NCI-H2081 treated with DMSO at 0.1 percent for 48 hours (cell line): ENCODE measurements around the gene BBC3.

ENCODE experiments used
- DNase-seq: peaks from one replicate; lab custom pipeline; 2025; lab: John Stamatoyannopoulos, UW

Gene BBC3

DNA sequence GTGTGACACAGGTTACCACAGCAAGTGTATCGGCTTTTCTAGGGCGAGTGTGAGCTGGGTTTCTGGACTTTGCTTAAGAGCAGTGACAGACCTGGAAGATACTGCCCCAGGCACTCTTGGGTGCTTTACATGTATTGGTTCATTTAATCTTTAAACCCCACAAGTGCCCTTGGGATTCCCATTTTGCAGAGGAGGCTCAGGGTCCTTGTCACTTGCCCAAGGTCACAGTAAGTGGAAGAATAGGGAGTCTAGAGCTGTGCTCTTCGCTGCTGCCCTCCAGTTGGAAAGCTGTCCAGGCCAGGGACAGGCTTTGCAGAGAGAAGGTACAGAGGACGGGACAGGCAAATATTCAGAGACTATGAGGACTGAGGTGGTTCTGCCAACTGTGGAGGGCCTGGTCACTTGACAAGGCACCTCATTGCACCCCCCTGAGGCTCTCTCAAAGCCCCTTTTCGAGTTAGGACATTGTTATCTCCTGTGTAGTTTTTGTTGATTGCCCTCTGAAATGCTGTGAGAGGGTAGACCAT is 42.4 kb downstream of the BBC3 start:
- DNase-seq, result no peak

DNA sequence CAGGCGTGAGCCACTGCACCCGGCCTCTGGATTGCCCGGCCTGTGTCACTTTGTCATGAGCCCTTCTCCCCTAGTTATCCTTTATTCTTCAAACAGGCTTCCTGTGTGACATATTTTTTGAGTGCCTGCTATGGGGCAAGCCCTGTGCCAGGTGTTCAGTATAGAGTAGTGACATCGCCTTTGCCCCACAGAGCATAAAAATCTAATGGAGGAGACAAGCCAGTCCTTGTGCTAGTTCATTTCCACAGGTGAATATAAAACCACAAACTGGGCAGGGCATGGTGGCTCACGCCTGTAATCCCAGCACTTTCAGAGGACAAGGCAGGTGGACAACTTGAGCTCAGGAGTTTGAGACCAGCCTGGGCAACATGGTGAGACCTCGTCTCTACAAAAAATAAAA is 43.2 kb downstream of the BBC3 start:
- no peak for DNase-seq

DNA sequence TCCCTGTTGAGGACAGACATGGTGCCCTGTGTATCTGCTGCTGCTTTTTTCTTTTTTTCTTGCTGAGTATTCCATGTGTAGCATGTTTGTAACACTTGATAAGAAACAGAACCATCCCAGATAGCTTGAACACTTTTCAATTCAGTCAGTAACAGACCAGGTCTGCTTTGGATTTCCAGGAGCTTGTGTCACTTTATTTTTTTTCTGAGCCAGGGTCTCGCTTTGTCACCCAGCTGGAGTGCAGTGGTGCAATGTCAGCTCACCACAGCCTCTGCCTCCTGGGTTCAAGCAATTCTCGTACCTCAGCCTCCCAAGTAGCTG is 43.7 kb downstream of the BBC3 start:
- no peak for DNase-seq

DNA sequence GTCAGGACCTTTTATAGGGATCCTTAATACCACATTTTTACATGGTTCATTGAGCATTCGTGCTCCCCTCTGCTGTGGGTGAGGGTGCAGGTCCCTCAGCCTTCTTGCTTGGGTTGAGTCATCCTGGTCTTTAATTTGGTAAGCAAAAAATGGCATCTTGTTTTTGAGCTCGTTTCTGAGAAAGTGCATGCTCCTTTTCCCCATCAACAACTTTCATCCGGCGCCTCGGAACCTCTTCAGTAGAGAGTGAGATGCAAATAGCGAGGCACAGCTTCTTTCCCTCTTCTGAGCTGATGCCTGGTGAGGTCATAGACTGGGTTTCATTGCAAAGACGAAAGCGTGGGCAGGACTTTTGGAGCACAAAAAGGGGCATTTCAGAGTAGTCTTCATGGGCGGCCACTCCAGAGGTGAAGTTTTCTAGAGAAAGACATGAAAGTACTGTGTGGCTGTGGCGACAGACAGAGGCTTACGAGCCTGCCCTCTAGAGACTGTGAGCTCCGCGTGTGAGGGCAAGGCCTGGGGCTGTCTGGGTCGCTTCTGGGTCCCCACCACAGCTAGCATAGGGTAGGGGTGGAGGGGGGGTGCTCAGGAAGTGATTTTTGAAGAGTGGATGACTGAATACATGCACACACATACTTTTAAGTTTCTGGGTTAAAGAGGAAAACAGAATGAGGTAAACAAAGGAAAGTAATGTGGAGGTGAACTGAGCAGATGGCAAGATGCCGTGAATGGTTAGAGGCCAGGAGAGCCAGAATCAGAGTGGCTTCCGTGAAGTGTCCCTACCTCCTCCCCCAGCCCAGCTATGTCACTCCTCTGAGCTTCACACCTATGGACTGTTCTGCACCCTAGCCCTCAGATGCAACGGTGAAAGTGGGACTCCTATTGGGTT is 44.3 kb downstream of the BBC3 start:
- no peak for DNase-seq

DNA sequence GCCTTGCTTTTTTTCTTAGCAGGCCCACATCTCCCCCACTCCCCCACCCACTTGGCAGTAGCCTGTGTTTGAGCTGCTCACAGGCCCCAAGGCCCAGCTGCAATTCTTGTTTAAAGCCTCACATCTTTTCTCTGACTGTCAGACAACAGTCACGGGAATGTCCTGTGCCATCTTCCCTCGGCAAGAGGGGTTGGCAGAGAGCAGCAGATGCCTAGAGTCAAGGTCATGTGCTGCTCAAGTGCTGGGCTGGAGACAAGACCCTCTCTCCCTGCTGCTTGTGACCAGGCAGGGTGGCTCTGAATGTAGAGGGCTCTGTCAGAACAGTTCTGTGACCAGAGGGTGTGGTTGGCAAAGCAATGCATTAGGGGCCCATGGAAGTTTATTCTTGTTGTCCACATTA is 47.4 kb downstream of the BBC3 start:
- no peak for DNase-seq

DNA sequence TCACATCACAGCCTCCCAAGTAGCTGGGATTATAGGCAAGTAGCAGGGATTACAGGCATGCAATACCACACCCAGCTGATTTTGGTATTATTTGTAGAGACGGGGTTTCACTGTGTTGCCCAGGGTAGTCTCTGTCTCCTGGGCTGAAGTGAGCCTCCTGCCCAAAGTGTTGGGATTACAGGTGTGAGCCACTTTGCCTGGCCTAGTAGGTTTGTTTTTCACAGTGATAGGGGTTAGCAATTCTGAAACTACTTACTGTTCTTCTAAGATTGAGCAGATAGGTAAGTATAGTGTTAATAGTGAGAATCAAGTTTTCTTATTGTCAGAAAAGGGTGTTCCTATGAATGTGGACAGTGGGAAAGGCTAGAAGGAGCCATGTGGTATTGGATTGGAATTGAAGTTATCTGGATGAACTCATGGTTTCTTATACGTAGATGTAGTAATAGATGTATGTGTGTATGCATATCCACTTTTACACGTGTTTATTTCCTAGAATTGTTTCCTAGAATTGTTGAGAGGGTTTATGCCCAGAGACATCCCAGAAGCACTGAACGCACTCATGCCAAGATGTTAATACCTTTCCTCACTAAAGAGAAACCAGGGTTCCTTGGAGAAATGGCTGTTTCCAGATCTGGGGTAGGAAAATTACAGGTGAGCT is 51.2 kb downstream of the BBC3 start:
- DNase-seq, result no peak

DNA sequence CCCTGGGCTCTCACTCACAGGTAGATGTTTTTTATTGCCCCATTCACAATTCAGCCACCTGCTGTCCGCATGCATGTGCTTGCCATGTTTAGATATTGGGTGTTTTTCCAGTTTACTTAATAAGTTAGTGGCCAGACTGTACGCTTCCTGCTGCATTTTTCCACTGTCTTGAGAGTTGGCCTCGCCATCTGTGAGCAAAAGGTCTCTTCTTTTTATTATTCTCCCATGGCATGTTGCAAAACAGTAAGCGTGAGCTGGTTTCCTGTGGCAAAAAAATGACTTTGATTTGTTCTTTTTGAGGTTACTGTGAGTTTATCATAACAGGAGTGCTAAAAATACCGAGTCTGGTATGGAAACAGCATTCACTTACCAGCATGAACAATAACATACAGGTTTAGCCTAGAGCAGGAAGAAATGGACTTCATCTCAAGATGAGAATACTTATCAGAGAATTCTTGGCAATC is 54.3 kb downstream of the BBC3 start:
- DNase-seq, result no peak

DNA sequence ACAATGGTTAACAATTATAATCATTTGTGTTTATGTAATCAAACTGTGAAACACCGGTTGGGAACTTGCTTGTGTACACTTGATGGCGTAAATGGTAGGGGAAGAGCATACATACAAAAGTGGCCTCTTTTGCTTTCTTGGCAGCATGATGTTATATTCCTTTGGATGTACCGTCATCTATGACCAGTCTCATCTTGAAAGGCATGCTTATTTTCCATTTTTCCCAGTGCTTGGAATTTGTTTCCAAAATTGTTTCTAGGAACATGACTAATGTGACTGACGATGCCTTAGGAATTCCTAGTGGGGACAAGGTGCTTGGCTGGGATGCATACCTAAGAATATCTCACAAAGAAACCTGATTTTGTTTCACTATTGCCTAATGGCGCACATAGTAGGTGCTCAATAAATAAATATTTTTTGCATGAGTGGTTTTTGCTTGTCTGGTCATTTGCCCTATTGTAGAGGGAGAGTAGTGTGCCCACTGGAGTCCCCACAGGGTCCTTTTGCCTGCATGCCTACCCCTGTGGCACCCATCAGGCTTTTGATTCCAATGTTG is 54.9 kb downstream of the BBC3 start:
- DNase-seq, result no peak

DNA sequence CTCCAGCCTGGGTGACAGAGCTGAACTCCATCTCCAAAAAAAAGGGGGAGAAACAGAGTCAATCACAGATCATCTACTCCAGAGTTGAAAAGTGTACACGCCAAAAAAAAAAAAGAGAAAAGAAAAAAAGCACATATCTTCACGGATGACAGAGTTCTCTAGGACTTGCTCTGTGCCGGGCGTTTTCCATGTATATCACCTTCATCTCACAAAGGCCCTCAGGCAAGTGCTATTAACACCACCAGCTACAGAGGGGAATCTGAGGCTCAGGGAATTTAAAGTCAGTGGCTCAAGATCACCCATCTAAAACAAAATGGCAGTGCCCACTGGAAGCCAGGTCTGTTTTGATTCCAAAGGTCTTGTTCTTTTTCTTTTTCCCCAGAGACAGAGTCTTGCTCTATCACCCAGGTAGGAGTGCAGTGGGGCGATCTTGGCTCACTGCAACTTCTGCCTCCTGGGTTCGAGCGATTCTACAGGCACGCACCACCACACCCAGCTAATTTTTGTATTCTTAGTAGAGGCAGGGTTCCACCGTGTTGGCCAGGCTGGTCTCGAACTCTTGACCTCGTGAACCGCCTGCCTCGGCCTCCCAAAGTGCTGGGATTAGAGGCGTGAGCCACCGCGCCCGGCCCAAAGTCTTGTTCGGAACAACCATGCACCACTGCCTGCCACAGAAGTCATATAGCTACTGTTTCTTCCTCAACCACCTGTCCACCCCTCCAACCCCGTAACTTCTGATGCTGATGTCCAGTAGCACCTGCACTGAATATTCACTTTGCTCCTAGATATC is 58.1 kb downstream of the BBC3 start:
- DNase-seq, result no peak
